SJSA1 (cell line): ENCODE measurements around the gene SLX4. TPM values are rescaled to one million over a fixed set of nuclear protein-coding genes. Genes with fewer than 3 reads are reported as not detected.

Experiments used
- DNase-seq, 2 experiments: peaks; one replicate each; pipeline ENCODE4 v3.0.0-alpha.2; 2015 to 2020; ENCODE audit warnings: low spot score in 2 of 2, low read depth in 1 of 2
- H3K27ac ChIP-seq: fragments of 250-450 bp; sonication (Bioruptor Pico); 2 replicates; pipeline ENCODE4 v1.5.1; 2020; ENCODE audit warnings: mild to moderate bottlenecking, moderate library complexity
- H3K27me3 ChIP-seq: fragments of 250-450 bp; sonication (Bioruptor Pico); replicated peaks from 2 replicates; pipeline ENCODE4 v1.5.1; 2020; ENCODE audit warnings: mild to moderate bottlenecking, moderate library complexity
- H3K36me3 ChIP-seq: fragments of 250-450 bp; sonication (Bioruptor Pico); 2 replicates; pipeline ENCODE4 v1.5.1; 2020; ENCODE audit warnings: mild to moderate bottlenecking
- H3K4me1 ChIP-seq: fragments of 250-450 bp; sonication (Bioruptor Pico); replicated peaks from 2 replicates; pipeline ENCODE4 v1.6.1; 2021; ENCODE audit warnings: mild to moderate bottlenecking
- H3K4me3 ChIP-seq: fragments of 250-450 bp; sonication (Bioruptor Pico); 2 replicates; pipeline ENCODE4 v1.5.1; 2020; ENCODE audit warnings: mild to moderate bottlenecking
- H3K9me3 ChIP-seq: fragments of 250-450 bp; sonication (Bioruptor Pico); replicated peaks from 2 replicates; pipeline ENCODE4 v1.5.1; 2020; ENCODE audit warnings: mild to moderate bottlenecking
- total RNA-seq: library from RNA; depleted of rRNA; stranded (reverse); fragments of >200 nt; shearing (Covaris generic); gene quantifications from 2 replicates; pipeline ENCODE4 v1.2.3, GENCODE V29; 2014

Gene SLX4
- total RNA-seq, 1 experiment from 2014 or later, result 6.0 TPM

DNA sequence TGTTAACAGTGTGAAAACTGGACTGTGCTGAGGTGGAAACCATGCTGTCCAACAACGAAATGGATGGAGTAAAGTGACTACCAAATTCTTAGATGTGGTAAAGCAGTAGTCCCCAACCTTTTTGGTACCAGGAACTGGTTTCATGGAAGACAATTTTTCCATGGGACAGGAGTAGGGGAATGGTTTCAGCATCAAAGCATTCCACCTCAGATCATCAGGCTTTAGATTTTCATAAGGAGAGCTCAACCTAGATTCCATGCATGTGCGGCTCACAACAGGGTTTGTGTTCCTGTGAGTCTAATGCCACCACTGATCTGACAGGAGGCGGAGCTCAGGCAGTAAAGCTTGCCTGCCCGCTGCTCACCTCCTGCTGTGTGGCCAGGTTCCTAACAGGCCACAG, 11.5 kb downstream of the SLX4 start:
- no peak overlapping the region for H3K27ac ChIP-seq
- H3K4me1 ChIP-seq, result no peaks in the 10 kb centered on the region
- DNase-seq, result no peak
- peaks cover 42% of the 10 kb centered on the region for H3K36me3 ChIP-seq
- no peaks in the 10 kb centered on the region for H3K27me3 ChIP-seq
- H3K9me3 ChIP-seq, result peaks cover 6% of the 10 kb centered on the region; the same call in 1 of the 2 replicates
- H3K4me3 ChIP-seq, result no peak overlapping the region

DNA sequence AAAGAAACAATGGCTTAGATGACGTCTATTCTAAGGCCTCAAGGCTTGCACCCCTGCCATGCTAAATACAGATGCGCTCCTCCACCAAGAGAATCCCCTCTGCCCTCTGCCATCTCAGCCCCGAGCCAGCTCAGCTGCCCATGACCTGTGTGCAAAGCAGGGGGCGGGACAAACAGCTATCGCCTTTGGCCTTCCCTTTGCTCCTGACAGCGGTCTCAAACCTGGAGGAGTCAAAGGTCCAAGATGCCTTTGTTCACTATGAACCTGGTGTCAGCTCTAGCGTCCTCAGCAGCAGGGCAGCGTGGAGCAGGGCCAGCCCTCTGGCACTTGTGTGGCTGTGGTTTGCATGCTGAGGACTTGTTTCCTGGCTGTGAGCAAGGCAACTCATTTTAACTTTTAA, 12.3 kb downstream of the SLX4 start:
- Histone ChIP-seq H3K27me3 (no peaks in the 10 kb centered on the region), H3K36me3 (peaks cover 42% of the 10 kb centered on the region), H3K4me3 (no peak overlapping the region), H3K9me3 (peaks cover 6% of the 10 kb centered on the region; the same call in 1 of the 2 replicates), H3K27ac (no peak overlapping the region), H3K4me1 (no peaks in the 10 kb centered on the region)
- no peak for DNase-seq

GRCh38 chr16:3598236-3598635, 13.2 kb downstream of the SLX4 start:
- Histone ChIP-seq H3K9me3 (peaks cover 6% of the 10 kb centered on the region; the same call in 1 of the 2 replicates), H3K36me3 (peaks cover 39% of the 10 kb centered on the region), H3K4me3 (no peak overlapping the region)

GRCh38 chr16:3597676-3598075, 13.7 kb downstream of the SLX4 start:
- no peaks in the 10 kb centered on the region for H3K27me3 ChIP-seq
- peaks cover 38% of the 10 kb centered on the region for H3K36me3 ChIP-seq
- no peaks in the 10 kb centered on the region for H3K4me1 ChIP-seq
- no peak overlapping the region for H3K4me3 ChIP-seq
- DNase-seq, result no peak
- peaks cover 6% of the 10 kb centered on the region; the same call in 1 of the 2 replicates for H3K9me3 ChIP-seq
- no peak overlapping the region for H3K27ac ChIP-seq

More at GRCh38 chr16:3598236-3598635, 13.2 kb downstream of the SLX4 start:
- DNase-seq, result no peak
- no peak overlapping the region for H3K27ac ChIP-seq
- H3K4me1 ChIP-seq, result no peaks in the 10 kb centered on the region
- H3K27me3 ChIP-seq, result no peaks in the 10 kb centered on the region

- no peaks in the 10 kb centered on the region for H3K27me3 ChIP-seq
- DNase-seq, result no peak
- no peak overlapping the region for H3K27ac ChIP-seq
- no peaks in the 10 kb centered on the region for H3K4me1 ChIP-seq
- H3K4me3 ChIP-seq, result no peak overlapping the region
- peaks cover 6% of the 10 kb centered on the region; the same call in 1 of the 2 replicates for H3K9me3 ChIP-seq
- peaks cover 39% of the 10 kb centered on the region for H3K36me3 ChIP-seq
Observed at GRCh38 chr16:3597226-3597625, 14.2 kb downstream of the SLX4 start.

DNA sequence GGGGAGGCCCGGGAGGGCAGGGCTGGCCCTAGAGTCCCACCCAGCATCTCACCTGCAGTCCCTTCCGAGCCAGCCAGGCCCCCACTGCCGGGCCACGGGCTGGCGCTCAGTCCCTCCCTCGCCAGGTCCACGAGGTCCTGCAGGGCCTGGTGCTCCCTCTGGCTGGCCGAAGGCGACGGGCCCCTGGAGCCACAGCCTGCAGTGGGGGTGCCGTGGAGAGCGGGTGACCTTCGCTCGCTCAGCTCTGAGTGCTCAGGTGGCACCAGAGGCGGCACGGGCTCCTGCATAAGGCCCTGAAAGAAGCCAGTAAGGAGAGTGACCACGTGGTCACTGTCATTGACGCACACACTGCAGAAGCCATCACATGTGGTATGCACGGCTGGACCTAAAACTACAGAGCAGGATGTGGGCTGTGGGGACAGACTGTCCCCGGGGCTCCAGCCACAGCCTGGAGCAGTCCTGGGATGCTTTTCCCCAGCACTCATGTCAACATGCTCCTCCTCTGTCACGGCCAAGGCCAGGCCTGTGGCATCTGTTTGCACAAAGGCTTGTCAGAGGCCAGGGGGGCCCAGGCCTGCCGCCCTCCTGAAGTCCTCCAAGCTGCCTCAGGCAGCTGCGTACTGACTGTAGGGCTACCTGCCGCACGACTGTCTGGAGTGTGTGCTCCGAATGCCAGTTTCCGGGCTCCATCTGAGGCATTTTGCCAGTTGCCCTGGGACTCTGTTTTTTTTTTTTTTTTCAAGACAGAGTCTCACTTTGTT, 15.1 kb downstream of the SLX4 start:
- no peak for DNase-seq
- H3K27ac ChIP-seq, result no peak overlapping the region
- H3K27me3 ChIP-seq, result no peaks in the 10 kb centered on the region
- H3K4me1 ChIP-seq, result no peaks in the 10 kb centered on the region
- no peak overlapping the region for H3K4me3 ChIP-seq
- peaks cover 6% of the 10 kb centered on the region; the same call in 1 of the 2 replicates for H3K9me3 ChIP-seq
- peaks cover 36% of the 10 kb centered on the region for H3K36me3 ChIP-seq

- no peaks in the 10 kb centered on the region for H3K4me1 ChIP-seq
- peaks cover 34% of the 10 kb centered on the region for H3K36me3 ChIP-seq
- H3K4me3 ChIP-seq, result no peak overlapping the region
- peaks cover 6% of the 10 kb centered on the region; the same call in 1 of the 2 replicates for H3K9me3 ChIP-seq
- no peaks in the 10 kb centered on the region for H3K27me3 ChIP-seq
- H3K27ac ChIP-seq, result no peak overlapping the region
- DNase-seq, result no peak
Observed at GRCh38 chr16:3595521-3596021, 15.8 kb downstream of the SLX4 start.

- Histone ChIP-seq H3K4me1 (no peaks in the 10 kb centered on the region), H3K36me3 (peaks cover 34% of the 10 kb centered on the region), H3K27ac (no peak overlapping the region), H3K9me3 (peaks cover 5% of the 10 kb centered on the region; the same call in 1 of the 2 replicates), H3K4me3 (no peak overlapping the region), H3K27me3 (no peaks in the 10 kb centered on the region)
- DNase-seq, result no peak
Observed at GRCh38 chr16:3595110-3595486, 16.3 kb downstream of the SLX4 start.

DNA sequence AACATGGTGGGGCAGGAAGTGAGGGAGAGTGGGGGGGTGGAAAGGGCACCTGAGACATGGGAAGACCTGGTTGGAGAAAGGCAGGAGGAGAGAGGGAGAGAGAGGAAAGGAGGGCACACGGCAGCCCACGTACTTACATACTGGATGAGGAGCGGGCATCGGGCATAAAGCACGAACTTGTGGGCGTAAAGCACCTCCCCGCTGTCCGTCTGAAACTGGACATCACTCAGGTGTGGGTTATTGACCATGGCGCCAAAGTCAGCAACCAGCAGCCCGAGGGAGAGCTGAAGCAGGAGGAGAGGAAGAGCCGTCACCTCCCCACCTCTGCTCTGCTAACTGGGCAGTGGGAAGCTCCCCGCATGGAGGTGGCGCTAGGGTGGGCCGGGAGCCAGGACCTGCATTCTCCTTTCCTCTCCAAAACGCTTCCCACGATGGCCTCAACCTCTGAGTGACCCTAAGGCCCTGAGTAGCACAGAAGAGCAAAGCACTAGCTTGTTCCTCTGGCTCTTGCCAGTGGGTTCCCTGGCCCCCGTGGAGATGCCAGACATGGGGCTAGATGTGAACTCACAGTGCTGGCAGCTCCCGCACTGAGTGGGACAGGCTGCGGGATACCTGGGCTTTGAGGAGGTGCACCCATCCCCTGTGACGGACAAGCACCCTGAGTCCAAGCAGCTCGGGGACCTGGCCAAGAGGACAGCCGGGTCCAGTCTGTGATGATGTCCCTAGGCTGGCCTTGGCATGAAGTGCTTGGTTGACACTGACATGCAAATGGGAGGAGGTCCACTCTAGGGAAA, 16.9 kb downstream of the SLX4 start:
- DNase-seq, result no peak
- Histone ChIP-seq H3K4me1 (no peaks in the 10 kb centered on the region), H3K36me3 (peaks cover 29% of the 10 kb centered on the region), H3K4me3 (no peak overlapping the region), H3K27me3 (no peaks in the 10 kb centered on the region), H3K27ac (no peak overlapping the region), H3K9me3 (no peaks in the 10 kb centered on the region; the same call in 1 of the 2 replicates)

DNA sequence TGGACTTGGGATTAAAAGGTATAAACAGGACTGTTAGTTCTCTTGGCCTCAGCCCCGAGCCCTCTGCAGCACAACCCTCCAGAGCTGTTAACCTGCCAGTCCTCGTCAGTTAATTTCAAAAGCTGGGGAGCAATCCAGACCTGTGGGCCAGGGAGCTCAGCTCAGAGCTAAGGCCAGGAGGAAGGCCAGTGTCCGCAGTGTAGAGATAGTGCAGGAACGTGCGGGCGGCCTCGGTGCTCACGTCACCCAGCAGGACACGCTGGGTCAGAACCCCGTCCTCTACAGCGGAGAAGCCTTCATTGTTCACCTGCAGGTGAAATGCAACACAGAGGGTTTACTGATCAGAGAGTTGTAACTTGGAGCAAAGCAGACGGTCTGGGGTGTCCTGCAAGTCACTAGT, 18.8 kb downstream of the SLX4 start:
- peaks cover 25% of the 10 kb centered on the region for H3K36me3 ChIP-seq
- no peaks in the 10 kb centered on the region for H3K27me3 ChIP-seq
- H3K9me3 ChIP-seq, result no peaks in the 10 kb centered on the region
- DNase-seq, result no peak
- H3K4me3 ChIP-seq, result no peak overlapping the region
- no peaks in the 10 kb centered on the region for H3K4me1 ChIP-seq
- no peak overlapping the region for H3K27ac ChIP-seq

- peaks cover 22% of the 10 kb centered on the region for H3K36me3 ChIP-seq
- H3K27ac ChIP-seq, result no peak overlapping the region
- H3K4me1 ChIP-seq, result no peaks in the 10 kb centered on the region
- H3K27me3 ChIP-seq, result no peaks in the 10 kb centered on the region
- no peak overlapping the region for H3K4me3 ChIP-seq
- no peaks in the 10 kb centered on the region for H3K9me3 ChIP-seq
- no peak for DNase-seq
Observed at GRCh38 chr16:3591991-3592390, 19.4 kb downstream of the SLX4 start.

DNA sequence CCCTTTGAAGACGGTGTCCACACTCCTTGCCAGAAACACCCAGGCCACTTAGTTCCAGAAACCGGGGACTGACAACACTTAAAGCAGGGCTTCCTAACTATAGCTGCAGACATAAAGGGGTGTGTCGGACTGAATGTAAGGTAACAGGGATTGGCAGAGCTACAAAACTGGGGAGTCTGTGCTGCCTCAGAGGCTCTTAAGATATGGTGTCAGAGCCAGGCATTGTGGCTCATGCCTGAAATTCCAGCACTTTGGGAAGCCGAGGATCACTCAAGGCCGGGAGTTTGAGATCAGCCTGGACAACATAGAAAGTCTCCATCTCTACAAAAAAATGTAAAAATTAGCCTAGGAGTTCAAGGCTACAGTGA, 20.0 kb downstream of the SLX4 start:
- no peak overlapping the region for H3K4me3 ChIP-seq
- H3K4me1 ChIP-seq, result no peaks in the 10 kb centered on the region
- peaks cover 21% of the 10 kb centered on the region for H3K36me3 ChIP-seq
- no peaks in the 10 kb centered on the region for H3K27me3 ChIP-seq
- H3K27ac ChIP-seq, result no peak overlapping the region
- DNase-seq, result no peak
- no peaks in the 10 kb centered on the region for H3K9me3 ChIP-seq

GRCh38 chr16:3590736-3591435, 20.5 kb downstream of the SLX4 start:
- Histone ChIP-seq H3K27ac (no peak overlapping the region), H3K27me3 (no peaks in the 10 kb centered on the region), H3K9me3 (no peaks in the 10 kb centered on the region), H3K36me3 (peaks cover 21% of the 10 kb centered on the region), H3K4me3 (no peak overlapping the region), H3K4me1 (no peaks in the 10 kb centered on the region)
- no peak for DNase-seq
